SIG-M5 (cell line): ENCODE measurements around the gene CIROP.

Experiments
- DNase-seq: peaks from one replicate; lab custom pipeline; 2025; lab: John Stamatoyannopoulos, UW

CIROP gene

GRCh38 chr14:23131482-23131881 lies 26.7 kb upstream of the CIROP start:
- no peak for DNase-seq

- no peak for DNase-seq
These were observed 26.1 kb upstream of the CIROP start for GRCh38 chr14:23130871-23131270.

- DNase-seq = no peak
These were observed 25.0 kb upstream of the CIROP start for GRCh38 chr14:23129759-23130316.

- DNase-seq = no peak
These were observed 24.4 kb upstream of the CIROP start for GRCh38 chr14:23128969-23129758.

GRCh38 chr14:23127861-23128260 lies 23.1 kb upstream of the CIROP start:
- DNase-seq = no peak

GRCh38 chr14:23126548-23127278 lies 21.9 kb upstream of the CIROP start:
- no peak for DNase-seq

- DNase-seq = no peak
These were observed 21.2 kb upstream of the CIROP start for GRCh38 chr14:23125933-23126524.

GRCh38 chr14:23125011-23125410 lies 20.2 kb upstream of the CIROP start:
- no peak for DNase-seq

GRCh38 chr14:23124337-23124954 lies 19.7 kb upstream of the CIROP start:
- DNase-seq = no peak

- DNase-seq = no peak
These were observed 18.6 kb upstream of the CIROP start for GRCh38 chr14:23123419-23123818.

GRCh38 chr14:23122086-23122485 lies 17.3 kb upstream of the CIROP start:
- DNase-seq = no peak

GRCh38 chr14:23121361-23121771 lies 16.6 kb upstream of the CIROP start:
- DNase-seq = no peak

- DNase-seq = peak; percentile 18
These were observed 15.9 kb upstream of the CIROP start for GRCh38 chr14:23120541-23121251.

GRCh38 chr14:23119363-23120327 lies 14.9 kb upstream of the CIROP start:
- DNase-seq = peak; percentile 55

- DNase-seq = peak; percentile 30
These were observed 13.9 kb upstream of the CIROP start, which contains the start of gene CEBPE for GRCh38 chr14:23118506-23119362. TSS of gene CEBPE (minus strand) at chr14:23119255. CDS start at chr14:23119091, 164 bp downstream.

- no peak for DNase-seq
These were observed 12.7 kb upstream of the CIROP start for GRCh38 chr14:23117371-23118020.

GRCh38 chr14:23115918-23116317 lies 11.1 kb upstream of the CIROP start:
- DNase-seq = no peak

- no peak for DNase-seq
These were observed 10.4 kb upstream of the CIROP start for GRCh38 chr14:23115039-23115731.
